Stimulated activated CD4-positive, alpha-beta T cell treated with anti-CD3 and anti-CD28 coated beads, TNF-alpha, amount 100 ng/mL, for 1 hour (primary cell): ENCODE measurements around the gene MBD3L4.
A peak's percentile ranks its signal among the peaks of the same experiment; 100 is the strongest.
"Not testable (repeated sequence)": the region's sequence is repeated elsewhere in the genome, so short reads cannot be mapped to it uniquely, and the experiment has no call there.

Experiments
- DNase-seq, 3 donors: peaks; one replicate each; pipeline ENCODE4 v3.0.0-alpha.2; 2020; ENCODE audit warnings: low read depth in 3 of 3, low spot score in 1 of 3

MBD3L4 gene

DNA sequence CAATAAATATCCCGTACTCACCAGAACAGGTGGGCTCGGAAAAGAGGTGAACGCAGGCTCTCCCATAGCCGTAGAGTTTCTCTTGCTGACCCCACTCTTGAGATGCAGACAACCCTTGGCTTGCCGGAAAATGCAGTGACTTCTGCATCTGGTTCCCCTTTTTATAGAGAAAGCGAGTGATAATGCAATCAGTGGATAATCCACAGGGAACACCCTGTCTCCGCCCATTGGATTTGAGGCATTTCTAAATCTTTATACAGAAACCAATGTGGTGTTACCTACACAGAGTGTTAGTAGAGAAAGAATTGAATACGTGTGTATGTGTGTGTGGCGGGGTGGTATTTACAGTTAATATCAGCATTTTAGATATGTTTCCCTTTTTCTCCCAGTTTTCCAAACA lies at the start of gene MBD3L4:
TSS of gene MBD3L4 (minus strand) at position 101 of the 400 bp plus-strand sequence. CDS start at position 66, 35 bp downstream.
- DNase-seq: not testable (repeated sequence)

DNA sequence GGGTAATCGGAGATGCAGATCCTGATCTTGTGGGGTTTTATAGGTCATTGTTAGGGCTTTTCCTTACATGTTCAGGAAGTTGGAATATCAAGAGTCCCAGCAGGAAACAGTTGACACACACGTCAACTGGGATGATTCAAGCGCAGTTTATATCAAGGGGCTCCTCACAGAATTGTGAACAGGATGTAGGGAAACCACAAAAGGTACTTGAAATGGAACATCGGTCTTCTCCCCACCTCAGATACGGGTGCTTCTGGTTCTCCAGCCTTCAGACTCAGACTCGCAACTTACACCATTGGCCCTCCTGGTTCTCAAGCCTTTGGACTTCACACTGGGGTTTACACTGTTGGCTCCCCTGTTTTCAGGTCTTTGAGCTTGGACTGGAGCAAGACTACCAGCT lies 49.0 kb upstream of the MBD3L4 start:
- DNase-seq: no peak

DNA sequence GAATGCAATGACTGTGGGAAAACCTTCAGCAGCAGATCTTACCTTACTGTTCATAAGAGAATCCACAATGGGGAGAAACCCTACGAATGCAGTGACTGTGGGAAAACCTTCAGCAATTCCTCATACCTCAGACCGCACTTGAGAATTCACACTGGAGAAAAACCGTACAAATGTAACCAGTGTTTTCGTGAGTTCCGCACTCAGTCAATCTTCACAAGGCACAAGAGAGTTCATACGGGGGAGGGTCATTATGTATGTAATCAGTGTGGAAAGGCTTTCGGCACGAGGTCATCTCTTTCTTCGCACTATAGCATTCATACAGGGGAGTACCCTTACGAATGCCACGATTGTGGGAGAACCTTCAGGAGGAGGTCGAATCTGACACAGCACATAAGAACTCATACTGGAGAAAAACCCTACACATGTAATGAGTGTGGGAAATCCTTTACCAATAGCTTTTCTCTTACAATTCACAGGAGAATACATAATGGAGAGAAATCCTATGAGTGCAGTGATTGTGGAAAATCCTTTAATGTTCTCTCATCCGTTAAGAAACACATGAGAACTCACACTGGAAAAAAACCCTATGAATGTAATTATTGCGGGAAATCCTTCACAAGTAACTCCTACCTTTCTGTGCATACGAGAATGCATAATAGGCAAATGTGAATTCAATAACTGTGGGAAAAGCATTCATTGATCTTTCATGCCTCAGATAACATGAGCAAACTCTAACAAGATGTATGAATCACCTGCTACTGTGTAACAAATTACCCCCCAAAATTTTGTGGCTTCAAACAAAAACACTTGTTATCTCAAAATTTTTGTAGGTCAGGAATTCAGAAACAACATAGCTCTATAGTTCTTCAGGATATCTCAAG lies 43.3 kb upstream of the MBD3L4 start:
- no peak for DNase-seq

DNA sequence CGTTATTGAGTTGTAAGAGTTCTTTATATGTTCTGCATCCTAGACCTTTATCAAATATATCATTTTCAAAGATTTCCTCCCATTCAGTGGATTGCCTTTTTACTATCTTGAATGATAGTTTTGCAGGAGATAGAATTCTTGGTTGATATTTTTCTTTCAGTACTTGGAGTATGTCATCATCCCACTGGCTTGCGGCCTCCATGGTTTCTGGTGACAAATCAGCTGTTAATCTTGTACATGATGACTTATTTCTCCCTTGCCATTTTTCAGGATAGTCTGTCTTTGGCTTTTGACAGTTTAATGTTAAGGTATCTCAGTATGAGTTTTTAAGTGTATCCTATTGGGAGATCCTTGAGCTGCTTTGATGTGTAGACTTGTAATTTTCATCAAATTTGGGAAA lies 38.0 kb upstream of the MBD3L4 start:
- DNase-seq: no peak

DNA sequence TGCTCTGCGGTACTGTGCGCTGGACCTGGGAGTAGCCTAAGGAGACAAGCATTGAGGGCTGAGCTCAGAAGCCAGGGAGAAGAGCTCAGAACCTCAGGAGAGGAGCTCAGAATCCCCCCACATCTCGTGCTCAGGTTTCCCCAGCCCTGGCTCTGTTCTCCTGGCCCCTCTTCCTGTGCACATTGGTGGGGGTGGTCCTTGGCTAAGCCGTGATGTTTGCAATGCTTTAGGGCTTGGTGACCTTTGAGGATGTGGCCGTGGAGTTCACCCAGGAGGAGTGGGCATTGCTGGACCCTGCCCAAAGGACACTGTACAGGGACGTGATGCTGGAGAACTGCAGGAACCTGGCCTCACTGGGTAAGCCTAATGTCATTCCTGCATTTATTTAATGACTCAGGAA lies 36.2 kb upstream of the MBD3L4 start:
- DNase-seq: no peak

DNA sequence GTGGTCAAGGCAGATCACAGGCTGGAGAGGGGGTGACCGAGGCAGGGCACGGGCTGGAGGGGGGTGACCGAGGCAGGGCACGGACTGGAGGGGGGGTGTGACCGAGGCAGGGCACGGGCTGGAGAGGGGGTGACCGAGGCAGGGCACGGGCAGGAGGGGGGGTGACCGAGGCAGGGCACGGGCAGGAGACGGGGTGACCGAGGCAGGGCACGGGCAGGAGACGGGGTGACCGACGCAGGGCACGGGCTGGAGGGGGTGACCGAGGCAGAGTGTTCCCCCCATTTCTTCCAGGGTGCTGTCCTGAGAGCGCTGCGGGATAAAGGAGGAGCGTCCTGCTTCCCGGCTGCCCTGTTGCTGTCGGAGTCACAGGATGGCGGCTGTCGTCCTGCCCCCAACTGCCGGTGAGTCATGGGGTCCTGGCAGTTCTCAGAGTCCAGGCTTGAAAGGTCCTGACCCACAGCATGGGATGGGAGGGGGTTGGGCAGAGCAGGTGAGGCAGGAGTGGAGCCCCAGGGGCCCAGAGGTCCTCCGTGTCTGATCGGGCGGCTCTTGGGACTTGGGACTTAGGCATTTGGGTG lies 34.8 kb upstream of the MBD3L4 start:
- DNase-seq: no peak

DNA sequence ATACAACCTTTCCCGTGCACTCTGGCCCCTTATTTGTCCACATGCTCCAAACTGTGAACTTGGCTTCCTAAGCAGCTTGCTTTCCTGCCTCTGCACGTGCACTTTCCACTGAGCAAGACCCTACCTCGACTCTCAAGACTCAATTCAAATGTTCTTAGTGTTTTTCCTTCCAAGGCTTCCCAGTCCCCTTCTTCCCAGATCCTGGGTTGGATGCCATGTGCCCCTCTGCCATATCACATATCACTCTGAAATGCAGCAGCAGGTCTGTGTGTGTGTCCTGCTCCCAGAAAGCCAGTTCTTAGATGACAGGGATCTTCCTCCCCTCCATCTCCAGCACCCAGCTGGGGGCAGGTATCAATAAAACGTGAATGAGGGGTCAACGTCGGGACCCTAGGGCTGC lies 32.6 kb upstream of the MBD3L4 start:
- no peak for DNase-seq

DNA sequence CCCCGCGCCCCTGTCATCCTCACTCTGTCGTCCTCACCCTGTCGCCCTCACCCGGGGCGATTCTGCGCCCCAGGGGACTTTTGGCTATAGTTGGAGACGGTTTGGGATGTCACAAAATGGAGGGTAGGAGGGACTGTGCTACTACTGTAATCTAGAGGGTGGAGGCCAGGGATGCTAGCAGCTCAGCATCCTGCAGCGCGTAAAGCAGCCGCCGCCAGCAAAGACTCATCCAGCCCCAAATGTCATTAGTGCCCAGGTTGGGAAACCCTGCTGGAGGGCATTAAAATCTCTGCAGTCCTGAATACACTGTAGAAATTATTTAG lies 29.9 kb upstream of the MBD3L4 start:
- no peak for DNase-seq

DNA sequence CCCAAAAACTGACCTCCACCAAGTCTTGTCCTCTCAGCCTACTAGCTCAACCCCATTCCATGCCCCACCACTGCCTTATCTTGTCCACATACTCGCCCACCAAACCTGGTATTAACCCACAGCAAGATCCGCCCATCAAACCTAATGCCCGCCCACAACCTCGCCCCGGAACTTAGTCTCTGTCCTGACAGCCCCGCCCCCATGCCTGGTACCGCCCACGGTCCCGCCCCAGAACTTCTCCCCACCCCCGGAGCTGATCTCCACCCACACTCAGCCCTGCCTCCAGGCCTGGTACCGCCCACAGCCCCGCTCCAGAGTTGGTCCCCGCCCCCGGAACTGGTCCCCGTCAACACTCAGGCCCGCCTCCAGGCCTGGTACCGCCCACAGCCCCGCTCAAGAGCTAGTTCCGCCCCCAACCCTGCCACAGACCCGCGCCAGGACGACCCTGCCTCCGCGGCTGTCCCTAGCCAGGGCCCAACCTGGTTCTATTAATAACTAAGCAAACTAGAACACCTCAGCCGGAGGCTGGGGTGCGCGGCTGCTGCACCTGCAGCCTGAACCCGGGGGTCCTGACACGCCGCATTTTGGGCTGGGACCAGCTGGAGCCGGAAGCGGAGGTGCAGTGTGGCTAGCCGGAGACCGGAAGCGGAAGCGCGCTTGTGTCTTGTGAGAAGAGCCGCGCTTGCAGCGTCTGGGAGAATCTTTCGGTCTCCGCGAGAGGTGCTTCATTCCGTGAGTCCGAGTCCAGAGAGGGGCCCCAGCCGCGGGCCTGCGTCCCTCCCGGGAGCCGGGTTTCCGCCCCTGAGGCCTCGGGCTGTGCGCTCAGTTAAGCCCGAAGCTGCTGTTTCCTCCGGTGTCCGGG lies 29.3 kb upstream of the MBD3L4 start, which contains the start of gene ZNF557:
TSS of gene ZNF557 (plus strand) at position 662 of the 862 bp plus-strand sequence. CDS start 5,372 bp downstream, outside the sequence.
- DNase-seq: peak; percentile 96 to 98 (median 97)

DNA sequence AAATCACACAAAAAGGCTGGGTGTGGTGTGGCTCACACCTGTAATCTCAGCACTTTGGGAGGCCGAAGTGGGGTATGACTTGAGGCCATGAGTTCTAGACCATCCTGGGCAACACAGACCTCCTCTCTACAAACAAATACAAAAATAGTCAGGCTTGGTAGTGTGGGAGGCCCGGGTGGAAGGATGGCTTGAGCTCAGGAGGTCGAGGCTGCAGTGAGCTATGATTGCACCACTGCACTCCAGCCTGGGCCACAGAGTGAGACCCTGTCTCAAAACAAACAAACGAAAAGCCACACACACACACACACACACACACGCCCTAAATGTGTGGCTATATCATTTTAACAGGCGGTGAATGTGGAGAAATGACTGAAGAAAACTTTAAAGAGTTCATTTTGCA lies 28.6 kb upstream of the MBD3L4 start:
- no peak for DNase-seq

DNA sequence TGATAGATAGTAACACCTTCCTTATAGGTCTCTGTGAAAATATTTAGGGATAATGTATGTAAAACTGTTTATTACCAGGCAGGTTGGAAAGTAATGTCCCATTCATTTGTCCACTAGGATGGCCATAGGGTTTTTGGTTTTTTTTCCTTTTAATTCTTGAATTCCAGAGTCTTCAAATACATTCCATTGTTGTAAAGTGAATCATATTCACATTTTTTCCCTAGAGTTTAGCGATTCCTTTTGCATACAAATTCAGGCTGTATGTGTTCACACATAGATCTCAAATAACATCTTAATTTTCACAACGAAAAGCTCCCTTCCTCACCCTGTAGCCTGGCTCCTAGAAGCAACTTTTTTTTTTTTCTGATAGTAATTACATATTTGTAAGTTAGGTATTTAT lies 27.7 kb upstream of the MBD3L4 start:
- DNase-seq: no peak

DNA sequence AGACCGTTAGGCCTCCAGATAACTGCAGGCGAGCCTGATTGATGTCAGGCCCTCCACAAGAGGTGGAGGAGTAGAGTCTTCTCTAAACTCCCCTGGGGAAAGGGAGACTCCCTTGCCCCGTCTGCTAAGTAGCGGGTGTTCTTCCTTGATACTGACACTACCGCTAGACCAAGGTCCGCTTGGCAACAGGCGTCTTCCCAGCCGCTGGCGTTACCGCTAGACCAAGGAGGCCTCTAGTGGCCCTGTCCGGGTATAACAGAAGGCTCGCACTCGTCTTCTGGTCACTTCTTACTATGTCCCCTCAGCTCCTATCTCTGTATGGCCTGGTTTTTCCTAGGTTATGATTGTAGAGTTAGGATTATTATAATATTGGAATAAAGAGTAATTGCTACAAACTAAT lies 27.1 kb upstream of the MBD3L4 start:
- not testable (repeated sequence) for DNase-seq

DNA sequence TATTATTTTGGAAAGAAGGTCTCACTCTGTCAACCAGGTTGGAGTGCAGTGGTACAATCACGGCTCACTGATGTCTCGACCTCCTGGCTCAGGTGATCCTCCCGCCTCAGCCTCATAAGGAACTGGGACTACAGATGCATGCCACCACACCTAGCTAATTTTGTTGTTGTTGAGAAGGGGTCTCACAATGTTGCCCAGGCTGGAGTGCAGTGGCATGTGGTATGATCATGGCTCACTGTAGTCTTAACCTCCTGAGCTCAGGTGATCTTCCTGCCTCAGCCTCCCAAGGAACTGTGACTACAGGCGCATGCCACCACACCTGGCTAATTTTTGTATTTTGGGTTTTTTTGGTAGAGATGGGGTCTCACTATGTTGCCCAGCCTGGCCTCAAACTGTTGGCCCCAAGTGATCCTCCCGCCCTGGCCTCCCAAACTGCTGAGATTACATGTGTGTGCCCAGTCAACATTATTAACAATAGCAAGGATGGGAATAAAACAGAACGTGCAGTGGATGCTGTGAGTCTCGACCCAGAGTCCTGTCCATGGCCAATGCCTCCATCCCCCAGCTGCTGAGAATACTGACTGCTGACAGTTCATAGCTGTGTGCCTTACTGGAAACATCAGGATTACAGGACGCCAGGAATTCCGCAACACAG lies 23.9 kb upstream of the MBD3L4 start:
- DNase-seq: no peak

DNA sequence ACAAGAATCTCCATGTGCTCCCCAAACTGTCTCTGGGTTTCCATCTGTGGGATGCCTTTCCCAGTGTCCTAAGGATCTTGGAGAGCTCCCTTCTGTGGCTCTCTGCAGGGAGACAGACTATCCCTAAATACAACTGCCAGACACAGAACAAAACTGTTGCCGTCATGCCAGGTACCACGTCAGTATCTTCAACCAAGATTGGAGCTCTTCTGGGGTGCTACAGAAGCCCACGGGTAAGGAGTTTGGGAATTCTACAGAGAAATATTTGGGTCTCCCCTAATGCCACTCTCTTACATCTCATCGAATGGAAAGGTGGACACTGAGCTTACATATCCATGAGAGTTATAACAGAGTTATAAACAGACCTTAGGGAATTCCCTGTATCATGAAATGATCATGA lies 23.4 kb upstream of the MBD3L4 start:
- DNase-seq: no peak

DNA sequence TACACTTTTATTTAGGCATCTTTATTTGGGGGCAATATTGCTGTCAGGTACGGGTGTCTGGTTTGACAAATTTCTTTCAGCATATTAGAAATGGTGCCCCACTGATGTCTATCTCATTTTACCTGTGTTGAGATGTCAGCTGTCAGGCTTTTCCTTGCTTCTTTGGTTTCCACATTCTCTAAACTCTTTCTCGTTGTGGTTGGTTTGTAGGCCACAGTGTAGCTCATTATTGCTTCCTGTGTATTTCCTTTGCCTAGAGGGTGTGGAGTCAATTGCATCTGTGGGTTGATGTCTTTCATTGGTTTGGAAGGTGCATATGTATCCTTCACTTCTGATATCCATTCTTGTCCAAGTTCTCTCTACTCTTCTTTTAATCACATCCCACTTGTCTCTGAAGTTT lies 20.0 kb upstream of the MBD3L4 start:
- DNase-seq: not testable (repeated sequence)

DNA sequence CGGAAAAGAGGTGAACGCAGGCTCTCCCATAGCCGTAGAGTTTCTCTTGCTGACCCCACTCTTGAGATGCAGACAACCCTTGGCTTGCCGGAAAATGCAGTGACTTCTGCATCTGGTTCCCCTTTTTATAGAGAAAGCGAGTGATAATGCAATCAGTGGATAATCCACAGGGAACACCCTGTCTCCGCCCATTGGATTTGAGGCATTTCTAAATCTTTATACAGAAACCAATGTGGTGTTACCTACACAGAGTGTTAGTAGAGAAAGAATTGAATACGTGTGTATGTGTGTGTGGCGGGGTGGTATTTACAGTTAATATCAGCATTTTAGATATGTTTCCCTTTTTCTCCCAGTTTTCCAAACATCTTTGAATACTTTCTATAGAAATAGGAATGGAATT lies 18.6 kb upstream of the MBD3L4 start, which contains the start of gene MBD3L3:
TSS of gene MBD3L3 (minus strand) at position 101 of the 400 bp plus-strand sequence. CDS start at position 30, 71 bp downstream.
- not testable (repeated sequence) for DNase-seq

DNA sequence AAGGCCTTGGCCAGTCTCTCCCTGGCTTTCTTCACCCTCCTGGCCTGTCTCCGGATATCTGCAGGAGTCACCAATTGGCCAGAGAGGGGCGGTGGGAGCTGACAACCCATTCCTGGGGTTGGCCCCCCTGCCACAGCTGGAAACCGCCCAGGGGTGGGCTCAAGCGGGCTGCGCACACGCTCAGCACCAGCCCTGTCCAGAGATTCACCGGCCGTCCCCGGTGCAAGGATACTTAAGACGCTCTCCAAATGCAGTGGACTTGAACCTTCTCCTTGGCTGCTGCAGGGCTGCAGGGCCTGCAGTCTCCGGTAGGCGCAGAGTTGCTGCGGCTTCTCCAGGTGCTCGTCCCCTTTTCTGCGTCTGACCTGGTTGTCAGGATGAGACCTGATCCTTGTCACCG lies 16.4 kb upstream of the MBD3L4 start:
- DNase-seq: not testable (repeated sequence)

DNA sequence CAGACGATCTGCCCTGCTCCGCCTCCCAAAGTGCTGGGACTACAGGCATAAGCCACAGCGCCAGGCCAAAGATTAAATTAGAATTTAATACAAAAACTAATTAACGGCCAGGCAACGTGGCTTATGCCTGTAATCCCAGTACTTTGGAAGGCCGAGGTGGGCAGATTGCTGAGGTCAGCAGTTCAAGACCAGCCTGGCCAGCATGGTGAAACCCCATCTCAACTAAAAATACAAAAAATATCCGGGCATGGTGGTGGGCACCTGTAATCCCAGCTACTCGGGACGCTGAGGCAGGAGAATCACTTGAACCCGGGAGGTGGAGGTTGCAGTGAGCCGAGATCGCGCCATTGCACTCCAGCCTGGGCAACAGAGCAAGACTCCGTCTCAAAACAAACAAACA lies 15.7 kb upstream of the MBD3L4 start:
- not testable (repeated sequence) for DNase-seq

DNA sequence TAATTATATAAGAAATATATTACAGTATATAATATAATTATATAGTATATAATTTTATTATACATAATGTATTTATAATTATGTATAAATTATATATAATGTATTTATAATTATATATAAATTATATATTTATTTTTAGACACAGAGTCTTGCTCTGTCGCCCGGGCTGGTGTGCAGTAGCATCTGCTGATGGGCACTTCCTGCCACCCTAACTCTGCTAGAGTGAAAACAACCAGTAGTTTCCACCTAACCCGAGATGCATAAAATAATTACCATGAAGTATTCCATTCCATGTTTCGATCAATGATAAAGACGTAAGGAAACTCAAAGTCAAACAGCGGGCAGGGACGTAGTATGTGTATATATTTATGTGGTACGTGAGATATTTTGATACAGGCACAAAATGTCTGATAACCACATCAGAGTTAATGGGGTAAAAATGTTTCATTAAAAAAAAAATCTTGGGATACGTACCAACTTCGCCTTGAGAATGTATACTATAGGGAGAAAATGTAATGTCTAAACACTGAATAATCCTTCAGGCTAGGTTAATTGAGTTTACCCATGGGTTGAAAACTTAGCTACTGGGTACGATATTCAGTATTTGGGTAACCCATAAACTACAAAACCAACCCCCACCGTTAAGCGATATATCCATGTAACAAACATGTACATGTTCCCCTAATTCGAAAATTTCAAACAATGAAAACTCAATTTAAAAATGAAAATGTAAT lies 14.8 kb upstream of the MBD3L4 start:
- DNase-seq: not testable (repeated sequence)

DNA sequence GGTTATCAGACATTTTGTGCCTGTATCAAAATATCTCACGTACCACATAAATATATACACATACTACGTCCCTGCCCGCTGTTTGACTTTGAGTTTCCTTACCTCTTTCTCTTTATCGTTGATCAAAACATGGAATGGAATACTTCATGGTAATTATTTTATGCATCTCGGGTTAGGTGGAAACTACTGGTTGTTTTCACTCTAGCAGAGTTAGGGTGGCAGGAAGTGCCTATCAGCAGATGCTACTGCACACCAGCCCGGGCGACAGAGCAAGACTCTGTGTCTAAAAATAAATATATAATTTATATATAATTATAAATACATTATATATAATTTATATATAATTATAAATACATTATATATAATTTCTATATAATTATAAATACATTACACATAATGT lies 12.9 kb upstream of the MBD3L4 start:
- not testable (repeated sequence) for DNase-seq
